Activated T-cell treated with anti-CD3 and anti-CD28 coated beads, Interleukin-2, amount 50 U/mL, for 72 hours (primary cell): ENCODE data around the gene DENND6B. TPM values are rescaled to one million over a fixed set of nuclear protein-coding genes. Genes with fewer than 3 reads are reported as not detected.

Source experiments
- ATAC-seq, 2 donors: fragments of 150-1000 bp; cut with Tn5 transposase; replicated peaks in 1 of 2; 2 replicates each; pipeline ENCODE4 v1.10.0; 2021; ENCODE audit warnings: moderate library complexity in 2 of 2, mild to moderate bottlenecking in 1 of 2
- DNase-seq, 2 donors: peaks; one replicate each; pipeline ENCODE4 v3.0.0; 2021 to 2022; ENCODE audit warnings: mixed read lengths in 1 of 2
- H3K27ac Mint-ChIP-seq: one replicate; pipeline ENCODE4 v1.8.0; 2022; ENCODE audit warnings: mild to moderate bottlenecking, moderate library complexity, mixed read lengths
- H3K27me3 Mint-ChIP-seq: one replicate; pipeline ENCODE4 v1.8.0; 2022; ENCODE audit warnings: low read depth, mixed read lengths
- H3K36me3 Mint-ChIP-seq, 2 donors: one replicate each; pipeline ENCODE4 v1.8.0; 2022; ENCODE audit warnings: mixed read lengths in 2 of 2, mild to moderate bottlenecking in 1 of 2; ENCODE audit not compliant: insufficient read depth in 2 of 2
- H3K4me1 Mint-ChIP-seq: one replicate; pipeline ENCODE4 v1.8.0; 2022; ENCODE audit warnings: low read depth, mixed read lengths
- H3K4me3 Mint-ChIP-seq, 2 donors: one replicate each; pipeline ENCODE4 v1.8.0; 2022; ENCODE audit warnings: mild to moderate bottlenecking in 2 of 2, mixed read lengths in 2 of 2, moderate library complexity in 2 of 2
- H3K9me3 Mint-ChIP-seq, 2 donors: one replicate each; pipeline ENCODE4 v1.8.0; 2022; ENCODE audit warnings: mixed read lengths in 2 of 2
- total RNA-seq, 2 donors: library from RNA; stranded (reverse); gene quantifications; one replicate each; pipeline ENCODE4 v1.2.3, GENCODE V29; 2022

DENND6B gene
- total RNA-seq, 2 donors from 2014 or later = 6.4 to 8.5 TPM

DNA sequence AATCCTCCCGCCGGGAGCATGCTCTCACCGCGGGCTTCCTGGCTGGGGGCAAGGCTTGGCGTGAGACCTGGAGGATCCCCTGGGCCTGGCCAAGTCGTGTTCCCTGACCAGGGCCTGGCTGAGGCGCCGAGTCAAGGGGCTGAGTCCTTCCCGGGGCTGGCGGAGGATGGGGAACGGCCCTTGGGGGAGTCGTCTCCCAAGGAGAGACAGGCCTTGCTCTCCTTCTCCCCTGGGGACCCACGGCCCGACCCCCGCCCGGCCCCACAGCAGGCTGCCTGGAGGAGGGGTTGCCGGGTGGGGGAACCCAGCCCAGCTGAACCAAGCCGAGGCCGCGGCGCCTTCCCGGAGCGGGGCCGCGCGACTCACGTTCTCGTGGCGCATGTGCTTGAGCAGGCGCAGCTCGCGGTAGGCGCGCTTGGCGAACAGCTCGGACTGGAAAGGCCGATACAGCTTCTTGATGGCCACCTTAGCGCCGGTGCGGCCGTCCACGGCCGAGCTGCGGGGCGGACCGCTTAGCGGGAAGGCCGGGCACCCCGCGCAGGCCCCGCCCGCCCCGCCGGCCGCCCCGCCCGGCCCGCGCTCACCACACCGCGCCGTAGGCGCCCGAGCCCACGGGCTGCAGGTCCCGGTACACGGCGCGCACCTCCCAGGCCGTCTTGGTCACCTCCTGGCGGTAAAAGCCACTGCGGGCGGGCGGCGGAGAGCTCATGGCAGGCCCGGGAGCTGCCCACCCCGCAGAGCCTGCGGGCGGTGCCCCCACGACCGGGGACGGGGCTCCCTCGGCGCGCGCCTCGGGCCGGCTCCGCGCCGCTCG lies 65.8 kb downstream of the DENND6B start:
- no peaks in the 10 kb centered on the region for H3K36me3 Mint-ChIP-seq
- peak overlapping the region; percentile 40 to 43 for H3K4me3 Mint-ChIP-seq
- DNase-seq (peak; percentile 43 to 48), ATAC-seq (peak; percentile 51 to 56)
- H3K9me3 Mint-ChIP-seq = no peaks in the 10 kb centered on the region
- H3K4me1 Mint-ChIP-seq = peaks cover 8% of the 10 kb centered on the region
- peaks cover 11% of the 10 kb centered on the region for H3K27me3 Mint-ChIP-seq
- no peak overlapping the region for H3K27ac Mint-ChIP-seq

GRCh38 chr22:50260434-50260800 lies 66.4 kb downstream of the DENND6B start:
- peaks cover 8% of the 10 kb centered on the region for H3K4me1 Mint-ChIP-seq
- DNase-seq (no peak), ATAC-seq (no peak)
- H3K27ac Mint-ChIP-seq = no peak overlapping the region
- H3K36me3 Mint-ChIP-seq = no peaks in the 10 kb centered on the region
- no peaks in the 10 kb centered on the region for H3K9me3 Mint-ChIP-seq
- peaks cover 11% of the 10 kb centered on the region for H3K27me3 Mint-ChIP-seq
- peak overlapping the region; percentile 40 to 43 for H3K4me3 Mint-ChIP-seq

- Mint-ChIP-seq H3K27me3 (peaks cover 11% of the 10 kb centered on the region), H3K9me3 (no peaks in the 10 kb centered on the region), H3K36me3 (no peaks in the 10 kb centered on the region), H3K27ac (no peak overlapping the region), H3K4me1 (peaks cover 8% of the 10 kb centered on the region), H3K4me3 (peak overlapping the region; percentile 46 to 50)
- ATAC-seq (no peak), DNase-seq (no peak)
These were observed 67.5 kb downstream of the DENND6B start for GRCh38 chr22:50259302-50259701.

Other genes with a start within 250 kb of the DENND6B start
- gene MLC1, start 241.6 kb downstream of the DENND6B start, total RNA-seq = under 1 TPM in 1 of 2 donors, not detected in 1; 0.17 TPM
- under 1 TPM; 0.25 to 0.36 TPM for gene MOV10L1, start 237.0 kb downstream of the DENND6B start, total RNA-seq
- gene PANX2, start 156.3 kb downstream of the DENND6B start, total RNA-seq = 1 to 10 TPM; 3.8 to 8.0 TPM
- 100 to 1,000 TPM; 108 to 125 TPM for gene TRABD, start 141.1 kb downstream of the DENND6B start, total RNA-seq
- gene SELENOO, start 126.0 kb downstream of the DENND6B start, total RNA-seq = 10 to 100 TPM; 17.6 to 19.4 TPM
- 10 to 100 TPM; 64.9 to 69.7 TPM for gene TUBGCP6, start 82.0 kb downstream of the DENND6B start, total RNA-seq
- 10 to 100 TPM; 52.1 to 57.4 TPM for gene HDAC10, start 75.7 kb downstream of the DENND6B start, total RNA-seq
- 10 to 100 TPM in 1 of 2 donors, 1 to 10 TPM in 1; 8.5 to 11.5 TPM for gene MAPK12, start 65.3 kb downstream of the DENND6B start, total RNA-seq
- 10 to 100 TPM; 16.6 to 27.1 TPM for gene MAPK11, start 56.6 kb downstream of the DENND6B start, total RNA-seq
- 10 to 100 TPM; 30.2 to 34.0 TPM for gene PLXNB2, start 19.4 kb downstream of the DENND6B start, total RNA-seq
- gene PPP6R2, start 16.3 kb upstream of the DENND6B start, total RNA-seq = 10 to 100 TPM; 45.6 to 51.3 TPM
- 100 to 1,000 TPM; 108 to 114 TPM for gene SBF1, start 148.0 kb upstream of the DENND6B start, total RNA-seq
- 10 to 100 TPM; 25.5 to 28.8 TPM for gene ADM2, start 154.5 kb upstream of the DENND6B start, total RNA-seq
- gene MIOX, start 159.8 kb upstream of the DENND6B start, total RNA-seq = 1 to 10 TPM; 3.4 to 5.2 TPM
- 10 to 100 TPM; 64.8 to 64.9 TPM for gene LMF2, start 180.7 kb upstream of the DENND6B start, total RNA-seq
- 100 to 1,000 TPM; 120 to 141 TPM for gene NCAPH2, start 181.2 kb upstream of the DENND6B start, total RNA-seq
- 1 to 10 TPM; 8.3 to 8.5 TPM for gene SCO2, start 198.6 kb upstream of the DENND6B start, total RNA-seq
- gene TYMP, start 203.0 kb upstream of the DENND6B start, total RNA-seq = 100 to 1,000 TPM in 1 of 2 donors, 10 to 100 TPM in 1; 71.5 to 101 TPM
- gene KLHDC7B, start 218.9 kb upstream of the DENND6B start, total RNA-seq = 10 to 100 TPM; 45.5 to 49.1 TPM
- 1 to 10 TPM; 1.7 TPM for gene SYCE3, start 235.9 kb upstream of the DENND6B start, total RNA-seq